IMR-90 (cell line): Measurements from ENCODE around the gene IMP3. TPM values are rescaled to one million over a fixed set of nuclear protein-coding genes. Genes with fewer than 3 reads are reported as not detected.

Experiments
- ATAC-seq: fragments of 200-7000 bp; cut with Tn5 transposase; 2 replicates; pipeline ENCODE4 v1.9.1; 2020; ENCODE audit warnings: low read depth, mild to moderate bottlenecking, moderate library complexity
- BruUV-seq: library from RNA; stranded (reverse); fragments of 400-500 nt; replicated peaks from 2 replicates; lab custom pipeline; 2021; lab: Mats Ljungman, UMichigan
- CTCF ChIA-PET: fragments of 300-600 bp; formaldehyde crosslinking; extraction: SDS; loops from one replicate; lab custom pipeline; 2021; ENCODE audit warnings: antibody characterized with exemption; lab: Yijun Ruan, JAX
- POLR2A ChIA-PET: fragments of 300-600 bp; sonication (Branson Sonifier 250); formaldehyde crosslinking; loops from one replicate; lab custom pipeline; 2022; ENCODE audit warnings: antibody characterized with exemption; ENCODE audit not compliant: unreplicated experiment; lab: Charles Lee
- DNase-seq: peaks from one replicate; pipeline ENCODE4 v3.0.0; 2013
- H2AFZ ChIP-seq: replicated peaks from 2 replicates; pipeline ENCODE3; 2013; ENCODE audit warnings: low read length, mild to moderate bottlenecking; ENCODE audit not compliant: poor library complexity
- H2AK5ac ChIP-seq: 2 replicates; pipeline ENCODE4 v1.6.1; 2013; ENCODE audit warnings: low read depth, low read length, inconsistent platforms
- H2AK9ac ChIP-seq: replicated peaks from 2 replicates; pipeline ENCODE3; 2013; ENCODE audit warnings: mild to moderate bottlenecking, low read depth, low read length, moderate library complexity; ENCODE audit not compliant: poor library complexity
- H2BK120ac ChIP-seq: 2 replicates; pipeline ENCODE4 v1.6.1; 2013; ENCODE audit warnings: low read depth, low read length, inconsistent platforms
- H2BK15ac ChIP-seq: 3 replicates; pipeline ENCODE4 v1.6.1; 2013; ENCODE audit warnings: low read depth, low read length, inconsistent platforms
- H2BK20ac ChIP-seq: 2 replicates; pipeline ENCODE4 v1.6.1; 2013; ENCODE audit warnings: low read depth, mild to moderate bottlenecking, inconsistent platforms, low read length, moderate library complexity
- H2BK5ac ChIP-seq: 2 replicates; pipeline ENCODE4 v1.6.1; 2013; ENCODE audit warnings: mild to moderate bottlenecking, low read depth, low read length, inconsistent platforms; ENCODE audit not compliant: poor library complexity, severe bottlenecking
- H3K14ac ChIP-seq: replicated peaks from 2 replicates; pipeline ENCODE4 v1.6.1; 2013; ENCODE audit warnings: low read depth, low read length, inconsistent platforms
- H3K18ac ChIP-seq: 2 replicates; pipeline ENCODE4 v1.6.1; 2013; ENCODE audit warnings: low read depth, low read length, control low read depth
- H3K23ac ChIP-seq: 2 replicates; pipeline ENCODE4 v1.6.1; 2013; ENCODE audit warnings: low read depth, low read length, inconsistent platforms
- H3K27ac ChIP-seq: 2 replicates; pipeline ENCODE4 v1.5.1; 2013; ENCODE audit warnings: mild to moderate bottlenecking, control low read depth, low read length; ENCODE audit not compliant: insufficient read depth
- H3K27me3 ChIP-seq: 2 replicates; pipeline ENCODE4 v1.6.1; 2013; ENCODE audit warnings: low read length; ENCODE audit not compliant: control insufficient read depth, insufficient read depth
- H3K36me3 ChIP-seq: 2 replicates; pipeline ENCODE4 v1.6.1; 2013; ENCODE audit warnings: low read length, mixed read lengths; ENCODE audit not compliant: control insufficient read depth, insufficient read depth
- H3K4ac ChIP-seq: 2 replicates; pipeline ENCODE4 v1.6.1; 2013; ENCODE audit warnings: low read depth, low read length, inconsistent platforms
- H3K4me1 ChIP-seq: 2 replicates; pipeline ENCODE4 v1.6.1; 2013; ENCODE audit warnings: low read length, mixed read lengths; ENCODE audit not compliant: control insufficient read depth, insufficient read depth
- H3K4me2 ChIP-seq: 2 replicates; pipeline ENCODE4 v1.6.1; 2013; ENCODE audit warnings: low read depth, mild to moderate bottlenecking, control low read depth, low read length, moderate library complexity
- H3K4me3 ChIP-seq: 2 replicates; pipeline ENCODE4 v1.5.1; 2013; ENCODE audit warnings: low read depth, mild to moderate bottlenecking, control low read depth, low read length, moderate library complexity; ENCODE audit not compliant: insufficient read depth
- H3K56ac ChIP-seq: 2 replicates; pipeline ENCODE4 v1.6.1; 2013; ENCODE audit warnings: low read length, inconsistent platforms; ENCODE audit not compliant: insufficient read depth; ENCODE audit errors: extremely low read depth
- H3K79me1 ChIP-seq, 2 experiments: 2 replicates each; pipeline ENCODE4 v1.6.1; 2013; ENCODE audit warnings: low read length in 2 of 2, inconsistent platforms in 1 of 2, low read depth in 1 of 2
- H3K9ac ChIP-seq: 2 replicates; pipeline ENCODE4 v1.6.1; 2013; ENCODE audit warnings: low read depth, low read length, control low read depth
- H3K9me1 ChIP-seq: 2 replicates; pipeline ENCODE4 v1.6.1; 2013; ENCODE audit warnings: low read length, inconsistent platforms; ENCODE audit not compliant: insufficient read depth
- H3K9me3 ChIP-seq: 2 replicates; pipeline ENCODE4 v1.6.1; 2013; ENCODE audit warnings: low read length; ENCODE audit not compliant: control insufficient read depth, insufficient read depth
- H4K20me1 ChIP-seq: 2 replicates; pipeline ENCODE4 v1.6.1; 2013; ENCODE audit warnings: low read length, inconsistent platforms; ENCODE audit not compliant: insufficient read depth
- H4K5ac ChIP-seq: 2 replicates; pipeline ENCODE4 v1.6.1; 2013; ENCODE audit warnings: mild to moderate bottlenecking, low read depth, low read length, control low read depth
- H4K8ac ChIP-seq, 2 experiments: 2 replicates each; pipeline ENCODE4 v1.6.1; 2013; ENCODE audit warnings: low read depth in 2 of 2, low read length in 2 of 2, control low read depth in 1 of 2, inconsistent platforms in 1 of 2
- H4K91ac ChIP-seq: 2 replicates; pipeline ENCODE4 v1.6.1; 2013; ENCODE audit warnings: low read depth, low read length, inconsistent platforms; ENCODE audit not compliant: insufficient read depth
- CHD1 ChIP-seq: IDR thresholded peaks from 2 replicates; pipeline ENCODE4 v1.6.1; 2012; ENCODE audit warnings: low read depth, low read length, improper control_type of control experiment
- CTCF ChIP-seq: conservative IDR thresholded peaks from 2 replicates; pipeline ENCODE4 v1.5.1; 2012; ENCODE audit warnings: mild to moderate bottlenecking, low read depth, low read length, improper control_type of control experiment
- ELK1 ChIP-seq: fragments of 150-350 bp; IDR thresholded peaks from 2 replicates; pipeline ENCODE4 v1.6.1; 2016; ENCODE audit warnings: low read depth, mild to moderate bottlenecking, low read length, moderate library complexity, borderline replicate concordance
- MAFK ChIP-seq: IDR thresholded peaks from 2 replicates; pipeline ENCODE4 v1.6.1; 2012; ENCODE audit warnings: low read depth, low read length, improper control_type of control experiment
- MXI1 ChIP-seq: IDR thresholded peaks from 2 replicates; pipeline ENCODE4 v1.6.1; 2012; ENCODE audit warnings: low read depth, mild to moderate bottlenecking, low read length, moderate library complexity, borderline replicate concordance
- RAD21 ChIP-seq: IDR thresholded peaks from 2 replicates; pipeline ENCODE4 v1.6.1; 2012; ENCODE audit warnings: low read length, improper control_type of control experiment
- RFX5 ChIP-seq: IDR thresholded peaks from 2 replicates; pipeline ENCODE4 v1.8.0; 2012; ENCODE audit warnings: low read depth, mild to moderate bottlenecking, low read length, moderate library complexity
- WGBS, 2 experiments: methylation state at CpG; one replicate each; pipeline versions ENCODE4 v1.1.5 to v1.1.7; 2013; ENCODE audit warnings: missing lambda C conversion rate in 2 of 2; ENCODE audit not compliant: insufficient read length in 1 of 2; ENCODE audit errors: extremely low coverage in 2 of 2; 5-methylcytosine and 5-hydroxymethylcytosine counted together
- dilution Hi-C: fragments of 300-500 bp; cut with HindIII; formaldehyde crosslinking; loops from one replicate; pipeline ENCODE4 v1.14.3; 2018; ENCODE audit warnings: low sequenced_read_pairs; ENCODE audit not compliant: unreplicated experiment
- in situ Hi-C: fragments of 300-500 bp; cut with MboI; formaldehyde crosslinking; loops from 3 replicates; pipeline ENCODE4 v1.14.3; 2019; ENCODE audit warnings: low sequenced_read_pairs, inconsistent platforms, mixed read lengths
- intact Hi-C: fragments of 100-400 bp; cut with micrococcal nuclease; formaldehyde crosslinking; loops from 2 replicates; pipeline ENCODE4 v1.10.0; 2022
- polyA plus RNA-seq, 3 experiments: library from polyadenylated mRNA; depleted of rRNA; stranded (reverse); fragments of >200 nt; gene quantifications; 2 replicates each; pipeline ENCODE4 v1.2.3, GENCODE V29; 2012; ENCODE audit warnings: low replicate concordance in 1 of 3
- total RNA-seq: library from RNA; depleted of rRNA; stranded (reverse); fragments of >200 nt; gene quantifications from 2 replicates; pipeline ENCODE4 v1.2.3, GENCODE V29; 2012
- TF ChIP-seq, protein P1 (sequence below): fragments of 150-350 bp; IDR thresholded peaks from 2 replicates; pipeline ENCODE4 v1.6.1; 2017; ENCODE audit warnings: mild to moderate bottlenecking, antibody characterized with exemption, low read length, low read depth

Gene IMP3
- total and polyA plus RNA-seq, 2 of the 4 experiments (the other 2 are of a cell fraction) = 42.1 to 59.3 TPM

- ChIA-PET POLR2A (no interaction called here), CTCF (no interaction called here)
- TF ChIP-seq ELK1 (no peak), CTCF (no peak), CHD1 (no peak), RAD21 (no peak), RFX5 (no peak), MXI1 (no peak), MAFK (no peak)
- TF ChIP-seq, protein P1, sequence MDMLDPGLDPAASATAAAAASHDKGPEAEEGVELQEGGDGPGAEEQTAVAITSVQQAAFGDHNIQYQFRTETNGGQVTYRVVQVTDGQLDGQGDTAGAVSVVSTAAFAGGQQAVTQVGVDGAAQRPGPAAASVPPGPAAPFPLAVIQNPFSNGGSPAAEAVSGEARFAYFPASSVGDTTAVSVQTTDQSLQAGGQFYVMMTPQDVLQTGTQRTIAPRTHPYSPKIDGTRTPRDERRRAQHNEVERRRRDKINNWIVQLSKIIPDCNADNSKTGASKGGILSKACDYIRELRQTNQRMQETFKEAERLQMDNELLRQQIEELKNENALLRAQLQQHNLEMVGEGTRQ = no peak
Observed at GRCh38 chr15:75654201-75654907, 14.3 kb upstream of the IMP3 start.

More at GRCh38 chr15:75654201-75654907, 14.3 kb upstream of the IMP3 start:
- no peak overlapping the region for H2BK15ac ChIP-seq
- no peak overlapping the region for H3K27ac ChIP-seq
- no peak overlapping the region for H2BK120ac ChIP-seq
- no TSS peak for BruUV-seq
- no peak for ATAC-seq
- 0 out of 2 replicates have a peak overlapping the region, but pooled peaks have one; percentile 31 for H3K23ac ChIP-seq
- dilution Hi-C loops (no loop called here), in situ Hi-C loops (no loop called here), intact Hi-C loops (no loop called here)
- H3K18ac ChIP-seq = no peak overlapping the region
- H2AK9ac ChIP-seq = peak overlapping the region; percentile 62
- no peak overlapping the region for H2BK20ac ChIP-seq
- no peak overlapping the region for H3K4me2 ChIP-seq
- no peak overlapping the region for H4K8ac ChIP-seq
- H3K4me1 ChIP-seq = peaks cover 38% of the 10 kb centered on the region
- H2AFZ ChIP-seq = no peak overlapping the region
- no peak overlapping the region for H4K91ac ChIP-seq
- H3K9ac ChIP-seq = no peak overlapping the region
- H3K27me3 ChIP-seq = no peaks in the 10 kb centered on the region
- H3K14ac ChIP-seq = no peak overlapping the region
- WGBS, 2 experiments = no CpG with 5 or more reads among the region's 4 CpGs
- H3K56ac ChIP-seq = no peak overlapping the region
- H4K20me1 ChIP-seq = peaks cover 89% of the 10 kb centered on the region
- H3K9me3 ChIP-seq = no peaks in the 10 kb centered on the region
- no peak for DNase-seq
- H3K36me3 ChIP-seq = peaks cover 70% of the 10 kb centered on the region
- no peak overlapping the region for H2AK5ac ChIP-seq
- peaks cover 45% of the 10 kb centered on the region for H3K9me1 ChIP-seq
- H2BK5ac ChIP-seq = no peak overlapping the region
- peaks cover 19 to 98% of the 10 kb centered on the region in 2 experiments for H3K79me1 ChIP-seq
- H3K4me3 ChIP-seq = no peak overlapping the region
- no peak overlapping the region for H3K4ac ChIP-seq
- no peak overlapping the region for H4K5ac ChIP-seq
